Measurements from ENCODE around the gene RHOT2.
A peak's percentile ranks its signal among the peaks of the same experiment; 100 is the strongest.
"Not testable (repeated sequence)": the region's sequence is repeated elsewhere in the genome, so short reads cannot be mapped to it uniquely, and the experiment has no call there.

RHOT2 gene

GRCh38 chr16:682493-683395 lies 14.8 kb downstream of the RHOT2 start:
- DNase-seq = no peak

- DNase-seq = no peak
Measured at GRCh38 chr16:683396-684070, 15.6 kb downstream of the RHOT2 start.

- DNase-seq = peak; percentile 85
Measured at GRCh38 chr16:684071-684794, 16.3 kb downstream of the RHOT2 start, which contains the start of gene JMJD8. JMJD8 (minus strand) TSS chr16:684334; CDS start chr16:684319, 15 bp downstream.

DNA sequence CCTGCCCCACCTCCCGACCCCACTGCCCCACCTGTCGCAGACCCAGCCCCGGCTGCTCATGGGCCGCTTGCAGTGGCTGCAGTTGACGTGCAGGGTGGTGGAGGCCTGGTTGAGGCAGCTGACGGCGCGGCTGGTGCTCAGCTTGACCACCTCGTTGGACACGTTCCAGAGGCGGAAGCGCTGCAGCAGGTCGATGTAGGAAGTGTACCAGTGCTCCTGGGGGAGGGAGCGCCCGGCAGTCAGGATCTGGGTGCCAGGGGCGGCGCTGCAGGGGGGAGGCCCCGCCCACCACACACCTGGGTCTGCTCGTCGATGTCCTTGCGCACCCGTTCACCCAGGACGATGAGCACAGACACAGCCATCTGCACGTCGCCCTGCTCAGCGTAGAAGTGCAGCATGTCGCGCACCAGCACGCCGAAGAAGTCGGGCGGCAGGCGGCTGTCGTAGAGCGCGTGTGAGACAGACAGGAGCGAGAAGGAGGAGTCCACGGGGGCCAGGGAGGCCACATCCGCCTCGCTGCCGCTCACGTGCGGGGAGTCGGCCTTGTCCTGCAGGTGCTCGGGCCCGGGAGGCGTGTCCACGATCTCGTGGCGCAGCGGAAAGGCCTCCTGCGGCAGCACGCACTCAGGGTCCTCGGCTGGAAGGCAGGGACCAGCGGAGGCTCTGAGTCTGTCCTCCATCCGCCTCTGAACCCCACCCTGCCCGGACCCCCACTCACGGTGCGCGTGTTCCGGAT lies 17.2 kb downstream of the RHOT2 start:
- DNase-seq = no peak

DNA sequence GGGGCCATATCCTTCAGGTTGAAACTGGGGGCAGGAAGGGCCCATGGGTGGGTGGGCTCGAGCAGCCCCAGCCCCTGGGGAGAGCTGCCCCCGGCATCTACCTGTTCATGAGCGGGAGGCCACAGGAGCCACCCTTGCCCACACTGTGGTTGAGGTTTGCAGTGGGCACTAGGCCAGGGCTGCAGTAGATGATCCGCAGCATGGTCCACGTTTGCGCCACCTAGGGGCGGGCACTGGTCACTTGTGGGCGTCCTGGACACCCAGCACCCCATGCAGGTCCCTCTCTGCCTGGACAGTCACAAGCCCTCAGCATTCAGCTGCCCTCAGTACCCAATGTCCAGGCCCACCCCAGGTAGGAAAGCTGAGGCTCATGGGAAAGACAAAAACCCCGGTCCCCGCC lies 18.0 kb downstream of the RHOT2 start:
- DNase-seq = no peak

- no peak for DNase-seq
Measured at GRCh38 chr16:686459-687260, 18.7 kb downstream of the RHOT2 start.

DNA sequence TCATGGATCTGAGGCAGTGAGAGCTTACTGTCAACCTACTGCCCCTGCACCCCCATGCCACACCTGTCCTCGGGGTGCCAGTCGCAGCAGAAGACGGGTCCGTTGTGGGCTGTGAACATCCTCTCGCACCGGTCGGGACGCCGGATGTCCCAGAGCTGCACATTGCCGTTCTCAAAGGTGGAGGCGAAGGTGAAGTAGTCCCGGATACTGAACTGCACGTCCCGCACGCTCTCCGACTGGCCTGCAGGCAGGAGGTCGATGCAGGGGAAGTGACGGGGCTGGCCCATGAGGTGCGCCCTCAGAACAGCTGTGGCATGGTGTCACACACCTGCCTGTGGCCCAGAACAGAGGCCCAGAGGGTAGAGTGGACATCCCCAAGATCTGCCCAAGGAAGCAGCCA lies 19.6 kb downstream of the RHOT2 start:
- no peak for DNase-seq

GRCh38 chr16:689175-689897 lies 21.4 kb downstream of the RHOT2 start:
- no peak for DNase-seq

GRCh38 chr16:691242-691641 lies 23.3 kb downstream of the RHOT2 start:
- not testable (repeated sequence) for DNase-seq

GRCh38 chr16:692356-693108 lies 24.6 kb downstream of the RHOT2 start:
- DNase-seq = no peak

GRCh38 chr16:693364-693763 lies 25.4 kb downstream of the RHOT2 start:
- DNase-seq = no peak

GRCh38 chr16:693766-694165 lies 25.8 kb downstream of the RHOT2 start:
- no peak for DNase-seq

GRCh38 chr16:694187-694862 lies 26.4 kb downstream of the RHOT2 start:
- DNase-seq = no peak

GRCh38 chr16:694863-695354 lies 27.0 kb downstream of the RHOT2 start:
- DNase-seq = no peak

DNA sequence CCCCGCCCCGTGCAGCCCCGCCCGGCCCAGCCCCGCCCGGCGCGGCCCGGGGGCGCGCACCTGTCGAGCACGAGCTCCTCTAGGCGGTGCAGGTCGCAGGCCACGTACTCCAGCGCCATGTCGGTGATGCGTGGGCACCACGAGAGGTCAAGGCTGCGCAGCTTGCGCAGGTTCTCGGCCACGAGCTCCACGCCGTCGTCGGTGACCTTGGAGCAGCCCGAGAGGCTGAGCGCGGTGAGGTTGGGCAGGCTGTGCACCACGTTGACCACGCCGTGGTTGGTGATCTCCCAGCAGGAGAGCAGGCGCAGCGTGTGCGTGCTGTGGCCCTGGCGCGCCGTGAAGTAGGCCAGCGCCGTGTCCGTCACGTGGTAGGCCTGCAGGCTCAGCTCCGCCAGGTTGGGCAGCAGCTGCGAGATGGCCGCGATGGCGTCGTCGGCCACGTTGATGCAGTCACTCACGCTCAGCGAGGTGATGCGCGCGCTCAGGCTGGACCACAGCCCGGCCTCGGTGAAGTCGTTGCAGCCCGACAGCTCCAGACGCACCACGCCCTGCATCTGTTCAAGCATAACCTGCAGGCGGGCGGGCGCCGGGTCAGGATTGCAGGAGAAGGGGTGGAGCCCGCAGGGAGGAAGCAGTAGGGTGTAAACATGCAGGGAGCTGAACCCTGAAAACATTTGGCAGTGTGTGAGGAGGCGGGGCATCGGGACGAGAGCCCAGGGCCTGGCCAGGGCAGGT lies 27.6 kb downstream of the RHOT2 start:
- no peak for DNase-seq

DNA sequence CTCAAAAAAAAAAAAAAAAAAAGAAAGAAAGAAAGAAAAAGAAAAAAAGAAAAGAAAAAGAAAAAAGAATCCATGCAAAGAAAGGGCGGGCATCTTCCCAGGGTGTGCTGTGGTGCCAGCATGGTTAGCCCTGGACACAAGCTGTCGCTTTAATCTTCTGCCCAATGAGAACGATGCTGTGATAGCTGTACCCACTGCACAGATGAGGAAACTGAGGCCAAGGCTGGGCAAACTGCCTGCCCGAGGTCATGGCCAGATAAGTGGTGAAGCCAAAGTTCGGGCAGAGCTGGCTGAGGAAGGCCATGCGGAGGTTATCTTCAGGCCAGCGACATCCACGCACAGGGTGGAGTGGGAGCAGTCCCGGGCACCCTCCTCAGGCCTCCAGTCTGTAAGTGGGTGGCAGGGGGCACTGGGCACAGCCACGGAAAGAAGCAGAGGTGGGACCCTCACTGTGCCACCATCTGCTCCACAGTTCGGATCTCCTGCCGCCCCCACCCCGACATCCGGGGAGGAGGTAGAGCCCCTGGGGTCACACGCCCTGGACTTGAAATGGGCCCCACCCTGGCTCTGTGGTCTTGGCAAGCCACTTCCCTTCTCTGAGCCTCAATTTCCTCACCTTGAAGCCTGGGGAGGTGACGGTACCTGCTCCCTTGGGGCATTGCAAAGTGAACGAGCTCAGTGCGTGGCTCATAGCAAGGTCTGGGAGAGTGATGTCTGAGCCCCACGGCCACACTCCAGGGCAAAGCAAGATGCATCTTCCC lies 31.2 kb downstream of the RHOT2 start:
- no peak for DNase-seq

GRCh38 chr16:700684-701584 lies 33.0 kb downstream of the RHOT2 start:
- DNase-seq = no peak
